HG02870 (cell line): ENCODE measurements around the gene ARHGEF40.
"Not testable (repeated sequence)": the region's sequence is repeated elsewhere in the genome, so short reads cannot be mapped to it uniquely, and the experiment has no call there.

Experiments used
- ATAC-seq: cut with Tn5 transposase; IDR thresholded peaks from one replicate; pipeline ENCODE4 v1.9.1; 2021; ENCODE audit warnings: mild to moderate bottlenecking, moderate library complexity; ENCODE audit not compliant: unreplicated experiment

The ARHGEF40 gene

GRCh38 chr14:21039585-21040369 lies 30.3 kb upstream of the ARHGEF40 start:
- peak; percentile 78 for ATAC-seq

- no peak for ATAC-seq
These were observed 29.7 kb upstream of the ARHGEF40 start for GRCh38 chr14:21040370-21040925.

- ATAC-seq: not testable (repeated sequence)
These were observed 29.2 kb upstream of the ARHGEF40 start for GRCh38 chr14:21040941-21041340.

- ATAC-seq: no peak
These were observed 28.2 kb upstream of the ARHGEF40 start, which contains the start of gene RNASE7 for GRCh38 chr14:21041676-21042433. Gene RNASE7 (plus strand): TSS chr14:21042362. CDS start chr14:21042993, 631 bp downstream.

- no peak for ATAC-seq
These were observed 27.2 kb upstream of the ARHGEF40 start for GRCh38 chr14:21042918-21043317.

GRCh38 chr14:21043387-21043973 lies 26.6 kb upstream of the ARHGEF40 start:
- no peak for ATAC-seq

- no peak for ATAC-seq
These were observed 26.0 kb upstream of the ARHGEF40 start for GRCh38 chr14:21043974-21044618.

GRCh38 chr14:21047378-21047781 lies 22.7 kb upstream of the ARHGEF40 start:
- no peak for ATAC-seq

- ATAC-seq: no peak
These were observed 21.5 kb upstream of the ARHGEF40 start for GRCh38 chr14:21048638-21049037.

GRCh38 chr14:21049271-21049673 lies 20.8 kb upstream of the ARHGEF40 start:
- no peak for ATAC-seq

- no peak for ATAC-seq
These were observed 19.5 kb upstream of the ARHGEF40 start for GRCh38 chr14:21050597-21050996.

GRCh38 chr14:21053184-21054122 lies 16.7 kb upstream of the ARHGEF40 start:
- no peak for ATAC-seq

GRCh38 chr14:21054123-21054767 lies 15.9 kb upstream of the ARHGEF40 start:
- ATAC-seq: no peak

GRCh38 chr14:21054768-21055145 lies 15.3 kb upstream of the ARHGEF40 start:
- no peak for ATAC-seq

GRCh38 chr14:21055432-21056117 lies 14.5 kb upstream of the ARHGEF40 start:
- no peak for ATAC-seq

GRCh38 chr14:21056520-21057163 lies 13.5 kb upstream of the ARHGEF40 start:
- no peak for ATAC-seq

- no peak for ATAC-seq
These were observed 12.1 kb upstream of the ARHGEF40 start, which contains the start of gene RNASE8 for GRCh38 chr14:21057803-21058675. Gene RNASE8 (plus strand): TSS chr14:21057822. CDS start chr14:21057893, 71 bp downstream.
